HepG2 (cell line): Measurements from ENCODE around the gene CCL22. TPM values are rescaled to one million over a fixed set of nuclear protein-coding genes. Genes with fewer than 3 reads are reported as not detected.

Experiments
- FIP1L1 ChIP-seq: fragments of 200-400 bp; formaldehyde crosslinking; IDR thresholded peaks from 2 replicates; pipeline ENCODE4 v1.6.1; 2018; ENCODE audit warnings: low read depth, mild to moderate bottlenecking, low read length, moderate library complexity, borderline replicate concordance; ENCODE audit not compliant: insufficient read depth
- HIVEP1 ChIP-seq: sonication (generic); formaldehyde crosslinking; IDR thresholded peaks from 2 replicates; pipeline ENCODE4 v1.4.0; 2020; ENCODE audit warnings: mild to moderate bottlenecking, missing genetic modification reagents
- JUND ChIP-seq: sonication (generic); formaldehyde crosslinking; IDR thresholded peaks from 2 replicates; pipeline ENCODE4 v1.8.0; 2022; ENCODE audit warnings: mild to moderate bottlenecking, missing genetic modification reagents
- MED1 ChIP-seq: sonication (generic); formaldehyde crosslinking; IDR thresholded peaks from 2 replicates; pipeline ENCODE4 v1.4.0; 2020; ENCODE audit warnings: missing genetic modification reagents
- MXD4 ChIP-seq: IDR thresholded peaks from 2 replicates; pipeline ENCODE4 v1.6.1; 2016; ENCODE audit warnings: mild to moderate bottlenecking, missing biosample characterization, missing genetic modification reagents
- NFKBIZ ChIP-seq: IDR thresholded peaks from 2 replicates; pipeline ENCODE4 v1.6.1; 2018; ENCODE audit warnings: missing genetic modification reagents, missing compliant biosample characterization
- RCOR2 ChIP-seq: IDR thresholded peaks from 2 replicates; pipeline ENCODE4 v1.6.1; 2016; ENCODE audit warnings: missing biosample characterization, missing genetic modification reagents
- UBTF ChIP-seq: sonication (generic); formaldehyde crosslinking; IDR thresholded peaks from 2 replicates; pipeline ENCODE4 v1.4.0; 2020; ENCODE audit warnings: mild to moderate bottlenecking, missing genetic modification reagents
- ZFX ChIP-seq: sonication (generic); formaldehyde crosslinking; IDR thresholded peaks from 2 replicates; pipeline ENCODE4 v1.4.0; 2020; ENCODE audit warnings: mild to moderate bottlenecking, low read depth, missing genetic modification reagents, moderate library complexity
- ZNF232 ChIP-seq: sonication (generic); formaldehyde crosslinking; IDR thresholded peaks from 2 replicates; pipeline ENCODE4 v1.4.0; 2020; ENCODE audit warnings: missing genetic modification reagents, borderline replicate concordance
- polyA plus RNA-seq, 8 experiments: library from polyadenylated mRNA; depleted of rRNA in 3 of 8; stranded (reverse) in 7 of 8; unstranded in 1 of 8; fragments of >200 nt; fragmentation: Illumina TruSeq in 4 of 8; extraction: Trizol in 4 of 8; gene quantifications; 2 replicates each; pipeline versions ENCODE4 v1.2.1 to v1.2.3, GENCODE V29; 2011 to 2016; ENCODE audit warnings: low read depth in 4 of 8, missing spikeins in 1 of 8, mixed read lengths in 1 of 8; ENCODE audit not compliant: insufficient read depth in 1 of 8
- total RNA-seq, 5 experiments: library from RNA; depleted of rRNA; stranded (reverse); fragments of >200 nt; fragmentation: Illumina TruSeq; extraction: Trizol; gene quantifications; 2 replicates each; pipeline ENCODE4 v1.2.3, GENCODE V29; 2016; ENCODE audit warnings: low read depth in 1 of 5
- TF ChIP-seq, protein P1 (sequence below): IDR thresholded peaks from 2 replicates; pipeline ENCODE4 v1.4.0; 2020; ENCODE audit warnings: mild to moderate bottlenecking, missing genetic modification reagents
- TF ChIP-seq, protein P2 (sequence below): sonication (generic); formaldehyde crosslinking; IDR thresholded peaks from 2 replicates; pipeline ENCODE4 v1.4.0; 2020; ENCODE audit warnings: missing genetic modification reagents, borderline replicate concordance
- TF ChIP-seq, protein P3 (sequence below): sonication (generic); formaldehyde crosslinking; IDR thresholded peaks from 2 replicates; pipeline ENCODE4 v1.4.0; 2020; ENCODE audit warnings: low read depth, mild to moderate bottlenecking, missing genetic modification reagents
- TF ChIP-seq, protein P4 (sequence below): sonication (generic); formaldehyde crosslinking; IDR thresholded peaks from 2 replicates; pipeline ENCODE4 v1.4.0; 2020; ENCODE audit warnings: missing genetic modification reagents

The CCL22 gene
- total and polyA plus RNA-seq, 2 of the 13 experiments (the other 11 are each of a cell fraction or from before 2014, with no cell fraction given), result not detected

GRCh38 chr16:57377080-57377841 is 18.7 kb downstream of the CCL22 start (continued):
- TF ChIP-seq MED1 (CRISPR knock-in tag) (peak; percentile 64), RCOR2 (0 out of 2 replicates have a peak, but pooled peaks have one; percentile 19), HIVEP1 (CRISPR knock-in tag) (peak; percentile 91), NFKBIZ (CRISPR knock-in tag) (no peak), UBTF (CRISPR knock-in tag) (no peak), ZNF232 (CRISPR knock-in tag) (no peak; the same call in 1 of the 2 replicates), MXD4 (CRISPR knock-in tag) (no peak), JUND (CRISPR knock-in tag) (peak; percentile 20; the same call in 1 of the 2 replicates), FIP1L1 (no peak), ZFX (CRISPR knock-in tag) (peak; percentile 23; the same call in 1 of the 2 replicates)
- TF ChIP-seq, protein P1, sequence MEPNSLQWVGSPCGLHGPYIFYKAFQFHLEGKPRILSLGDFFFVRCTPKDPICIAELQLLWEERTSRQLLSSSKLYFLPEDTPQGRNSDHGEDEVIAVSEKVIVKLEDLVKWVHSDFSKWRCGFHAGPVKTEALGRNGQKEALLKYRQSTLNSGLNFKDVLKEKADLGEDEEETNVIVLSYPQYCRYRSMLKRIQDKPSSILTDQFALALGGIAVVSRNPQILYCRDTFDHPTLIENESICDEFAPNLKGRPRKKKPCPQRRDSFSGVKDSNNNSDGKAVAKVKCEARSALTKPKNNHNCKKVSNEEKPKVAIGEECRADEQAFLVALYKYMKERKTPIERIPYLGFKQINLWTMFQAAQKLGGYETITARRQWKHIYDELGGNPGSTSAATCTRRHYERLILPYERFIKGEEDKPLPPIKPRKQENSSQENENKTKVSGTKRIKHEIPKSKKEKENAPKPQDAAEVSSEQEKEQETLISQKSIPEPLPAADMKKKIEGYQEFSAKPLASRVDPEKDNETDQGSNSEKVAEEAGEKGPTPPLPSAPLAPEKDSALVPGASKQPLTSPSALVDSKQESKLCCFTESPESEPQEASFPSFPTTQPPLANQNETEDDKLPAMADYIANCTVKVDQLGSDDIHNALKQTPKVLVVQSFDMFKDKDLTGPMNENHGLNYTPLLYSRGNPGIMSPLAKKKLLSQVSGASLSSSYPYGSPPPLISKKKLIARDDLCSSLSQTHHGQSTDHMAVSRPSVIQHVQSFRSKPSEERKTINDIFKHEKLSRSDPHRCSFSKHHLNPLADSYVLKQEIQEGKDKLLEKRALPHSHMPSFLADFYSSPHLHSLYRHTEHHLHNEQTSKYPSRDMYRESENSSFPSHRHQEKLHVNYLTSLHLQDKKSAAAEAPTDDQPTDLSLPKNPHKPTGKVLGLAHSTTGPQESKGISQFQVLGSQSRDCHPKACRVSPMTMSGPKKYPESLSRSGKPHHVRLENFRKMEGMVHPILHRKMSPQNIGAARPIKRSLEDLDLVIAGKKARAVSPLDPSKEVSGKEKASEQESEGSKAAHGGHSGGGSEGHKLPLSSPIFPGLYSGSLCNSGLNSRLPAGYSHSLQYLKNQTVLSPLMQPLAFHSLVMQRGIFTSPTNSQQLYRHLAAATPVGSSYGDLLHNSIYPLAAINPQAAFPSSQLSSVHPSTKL, result peak; percentile 73; the same call in 1 of the 2 replicates
- TF ChIP-seq, protein P2, sequence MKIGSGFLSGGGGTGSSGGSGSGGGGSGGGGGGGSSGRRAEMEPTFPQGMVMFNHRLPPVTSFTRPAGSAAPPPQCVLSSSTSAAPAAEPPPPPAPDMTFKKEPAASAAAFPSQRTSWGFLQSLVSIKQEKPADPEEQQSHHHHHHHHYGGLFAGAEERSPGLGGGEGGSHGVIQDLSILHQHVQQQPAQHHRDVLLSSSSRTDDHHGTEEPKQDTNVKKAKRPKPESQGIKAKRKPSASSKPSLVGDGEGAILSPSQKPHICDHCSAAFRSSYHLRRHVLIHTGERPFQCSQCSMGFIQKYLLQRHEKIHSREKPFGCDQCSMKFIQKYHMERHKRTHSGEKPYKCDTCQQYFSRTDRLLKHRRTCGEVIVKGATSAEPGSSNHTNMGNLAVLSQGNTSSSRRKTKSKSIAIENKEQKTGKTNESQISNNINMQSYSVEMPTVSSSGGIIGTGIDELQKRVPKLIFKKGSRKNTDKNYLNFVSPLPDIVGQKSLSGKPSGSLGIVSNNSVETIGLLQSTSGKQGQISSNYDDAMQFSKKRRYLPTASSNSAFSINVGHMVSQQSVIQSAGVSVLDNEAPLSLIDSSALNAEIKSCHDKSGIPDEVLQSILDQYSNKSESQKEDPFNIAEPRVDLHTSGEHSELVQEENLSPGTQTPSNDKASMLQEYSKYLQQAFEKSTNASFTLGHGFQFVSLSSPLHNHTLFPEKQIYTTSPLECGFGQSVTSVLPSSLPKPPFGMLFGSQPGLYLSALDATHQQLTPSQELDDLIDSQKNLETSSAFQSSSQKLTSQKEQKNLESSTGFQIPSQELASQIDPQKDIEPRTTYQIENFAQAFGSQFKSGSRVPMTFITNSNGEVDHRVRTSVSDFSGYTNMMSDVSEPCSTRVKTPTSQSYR, result 0 out of 2 replicates have a peak, but pooled peaks have one; percentile 21
- TF ChIP-seq, protein P3, sequence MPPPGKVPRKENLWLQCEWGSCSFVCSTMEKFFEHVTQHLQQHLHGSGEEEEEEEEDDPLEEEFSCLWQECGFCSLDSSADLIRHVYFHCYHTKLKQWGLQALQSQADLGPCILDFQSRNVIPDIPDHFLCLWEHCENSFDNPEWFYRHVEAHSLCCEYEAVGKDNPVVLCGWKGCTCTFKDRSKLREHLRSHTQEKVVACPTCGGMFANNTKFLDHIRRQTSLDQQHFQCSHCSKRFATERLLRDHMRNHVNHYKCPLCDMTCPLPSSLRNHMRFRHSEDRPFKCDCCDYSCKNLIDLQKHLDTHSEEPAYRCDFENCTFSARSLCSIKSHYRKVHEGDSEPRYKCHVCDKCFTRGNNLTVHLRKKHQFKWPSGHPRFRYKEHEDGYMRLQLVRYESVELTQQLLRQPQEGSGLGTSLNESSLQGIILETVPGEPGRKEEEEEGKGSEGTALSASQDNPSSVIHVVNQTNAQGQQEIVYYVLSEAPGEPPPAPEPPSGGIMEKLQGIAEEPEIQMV (CRISPR knock-in tag), result 0 out of 2 replicates have a peak, but pooled peaks have one; percentile 28
- TF ChIP-seq, protein P4, sequence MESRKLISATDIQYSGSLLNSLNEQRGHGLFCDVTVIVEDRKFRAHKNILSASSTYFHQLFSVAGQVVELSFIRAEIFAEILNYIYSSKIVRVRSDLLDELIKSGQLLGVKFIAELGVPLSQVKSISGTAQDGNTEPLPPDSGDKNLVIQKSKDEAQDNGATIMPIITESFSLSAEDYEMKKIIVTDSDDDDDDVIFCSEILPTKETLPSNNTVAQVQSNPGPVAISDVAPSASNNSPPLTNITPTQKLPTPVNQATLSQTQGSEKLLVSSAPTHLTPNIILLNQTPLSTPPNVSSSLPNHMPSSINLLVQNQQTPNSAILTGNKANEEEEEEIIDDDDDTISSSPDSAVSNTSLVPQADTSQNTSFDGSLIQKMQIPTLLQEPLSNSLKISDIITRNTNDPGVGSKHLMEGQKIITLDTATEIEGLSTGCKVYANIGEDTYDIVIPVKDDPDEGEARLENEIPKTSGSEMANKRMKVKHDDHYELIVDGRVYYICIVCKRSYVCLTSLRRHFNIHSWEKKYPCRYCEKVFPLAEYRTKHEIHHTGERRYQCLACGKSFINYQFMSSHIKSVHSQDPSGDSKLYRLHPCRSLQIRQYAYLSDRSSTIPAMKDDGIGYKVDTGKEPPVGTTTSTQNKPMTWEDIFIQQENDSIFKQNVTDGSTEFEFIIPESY (CRISPR knock-in tag), result 0 out of 2 replicates have a peak, but pooled peaks have one; percentile 26
